Ovary (tissue), 9 donors: Measurements from ENCODE around the gene SUCLG1. TPM values are rescaled to one million over a fixed set of nuclear protein-coding genes. Genes with fewer than 3 reads are reported as not detected.

Source experiments
- DNase-seq, 5 donors: peaks; one replicate each; pipeline ENCODE4 v3.0.0-alpha.2; 2019 to 2020
- H3K27ac ChIP-seq, 2 donors: fragments of 200-600 bp; one replicate each; pipeline versions ENCODE4 v1.5.1 to v1.8.0; 2019 to 2022
- H3K27me3 ChIP-seq: fragments of 200-600 bp; one replicate; pipeline ENCODE4 v1.8.0; 2022
- H3K36me3 ChIP-seq: fragments of 200-600 bp; sonication (generic); one replicate; pipeline ENCODE4 v1.5.1; 2019
- H3K4me1 ChIP-seq: one replicate; pipeline ENCODE4 v1.8.1; 2013; ENCODE audit warnings: mild to moderate bottlenecking, moderate library complexity; ENCODE audit not compliant: insufficient read depth
- H3K4me3 ChIP-seq: fragments of 200-600 bp; sonication (generic); one replicate; pipeline ENCODE4 v1.5.1; 2017
- H3K9me3 ChIP-seq, 2 donors: fragments of 200-600 bp in 1 of 2; sonication (generic) in 1 of 2; one replicate each; pipeline versions ENCODE4 v1.5.1 to v1.8.1; 2013 to 2019; ENCODE audit warnings: mild to moderate bottlenecking in 1 of 2, moderate library complexity in 1 of 2
- CTCF ChIP-seq, 3 donors: fragments of 450-650 bp in 2 of 3; fragments of 200-600 bp in 1 of 3; IDR thresholded peaks; one replicate each; pipeline versions ENCODE4 v1.5.1 to v1.8.0; 2016 to 2022; ENCODE audit warnings: antibody characterized with exemption in 3 of 3, mild to moderate bottlenecking in 1 of 3
- EP300 ChIP-seq: sonication (generic); formaldehyde crosslinking; IDR thresholded peaks from one replicate; pipeline ENCODE4 v1.6.1; 2017; ENCODE audit warnings: antibody characterized with exemption
- POLR2A ChIP-seq: fragments of 450-650 bp; IDR thresholded peaks from one replicate; pipeline ENCODE4 v1.6.1; 2017; ENCODE audit warnings: antibody characterized with exemption, mild to moderate bottlenecking, moderate library complexity
- WGBS, 3 donors: extraction: QIAGEN DNeasy Blood & Tissue Kit in 1 of 3; methylation state at CpG; one replicate each; pipeline versions ENCODE4 v1.1.5 to v1.1.7; 2013 to 2017; 5-methylcytosine and 5-hydroxymethylcytosine counted together
- intact Hi-C, 4 donors: fragments of 100-400 bp; cut with DNase I; formaldehyde crosslinking; loops; one replicate each; pipeline versions ENCODE4 v1.11.0 to v1.15.1; 2022 to 2023
- polyA plus RNA-seq, 2 donors: library from polyadenylated mRNA; stranded (reverse); fragments of 200-250 nt in 1 of 2; fragments of 350-450 nt in 1 of 2; fragmentation: Illumina TruSeq in 1 of 2; extraction: RNeasy Lipid Tissue Mini Kit (QIAGEN cat#74804) in 1 of 2; gene quantifications; one replicate each; pipeline ENCODE4 v1.2.3, GENCODE V29; 2013 to 2014
- total RNA-seq, 7 donors: library from RNA; depleted of rRNA in 2 of 7; stranded (reverse); fragments of >200 nt in 2 of 7; fragmentation: NEBNext Ultra II Directional in 3 of 7; extraction: Animal tissue kit (Norgen Biotek cat#: 25700) in 3 of 7; gene quantifications; one replicate each; pipeline versions ENCODE4 v1.1.0 to v1.2.4, GENCODE V29; 2016 to 2023
- donor health status: DM: no; HTN: no; CAD: no; lungs with moderate emphysema.
- donor health status: DM: no; HTN: no; CAD: no.
- donor health status: Bipolar disorder and iron deficiency.
- donor health status: DM: yes; HTN: yes; CAD: no.
- donor health status: DM: no; HTN: no; CAD: no.
- donor health status: DM: yes; HTN: yes; CAD: no.

The SUCLG1 gene
- total and polyA plus RNA-seq, 9 donors: 33.4 to 111 (median 56.4) TPM

DNA sequence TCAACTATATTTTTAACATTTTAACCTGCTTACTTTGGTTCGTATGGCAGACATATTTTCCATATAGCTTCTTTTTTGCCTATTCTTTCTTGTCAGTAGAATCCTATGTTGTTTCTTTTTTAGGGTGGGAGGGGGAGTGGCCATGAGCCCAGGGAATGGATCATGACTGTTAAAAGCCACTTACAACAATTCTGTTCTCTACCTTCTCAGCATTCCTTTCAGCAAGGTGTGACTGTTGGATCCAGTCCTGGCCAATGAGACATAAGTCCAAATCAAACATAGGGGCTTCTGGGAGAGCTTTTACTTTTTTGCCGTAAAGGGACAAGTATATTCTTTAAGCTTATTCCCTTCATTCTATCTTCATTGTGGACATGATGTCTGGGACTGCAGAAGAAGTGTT lies 32.2 kb upstream of the SUCLG1 start:
- H3K27ac ChIP-seq: no peak overlapping the region
- no peaks in the 10 kb centered on the region for H3K4me1 ChIP-seq
- H3K9me3 ChIP-seq: no peaks in the 10 kb centered on the region
- no peaks in the 10 kb centered on the region for H3K27me3 ChIP-seq
- DNase-seq: no peak
- H3K36me3 ChIP-seq: no peaks in the 10 kb centered on the region
- TF ChIP-seq CTCF (IDR thresholded peaks at IDR 0.05): no peak
- no peak for TF ChIP-seq EP300
- no peak for TF ChIP-seq POLR2A
- WGBS, 3 donors: 47 to 59% (median 50%) methylated on average over 2 of the region's 2 CpGs
- intact Hi-C loops: loop anchor here in 3 of 4 donors (10.0 kb wide), 3 partner anchors 144 to 434 kb away; no protein-coding TSS in a partner anchor
- no peak overlapping the region for H3K4me3 ChIP-seq

GRCh38 chr2:84487298-84487996 lies 28.4 kb upstream of the SUCLG1 start:
- no peak for DNase-seq
- no peaks in the 10 kb centered on the region for H3K36me3 ChIP-seq
- H3K4me3 ChIP-seq: no peak overlapping the region
- 29 to 31% (median 29%) methylated on average over 3 of the region's 3 CpGs for WGBS, 3 donors
- TF ChIP-seq CTCF (IDR thresholded peaks at IDR 0.05) (no peak), POLR2A (no peak), EP300 (no peak)
- no peaks in the 10 kb centered on the region for H3K9me3 ChIP-seq
- H3K27ac ChIP-seq: no peak overlapping the region
- no peaks in the 10 kb centered on the region for H3K27me3 ChIP-seq
- H3K4me1 ChIP-seq: no peaks in the 10 kb centered on the region
- intact Hi-C loops: no loop called here

DNA sequence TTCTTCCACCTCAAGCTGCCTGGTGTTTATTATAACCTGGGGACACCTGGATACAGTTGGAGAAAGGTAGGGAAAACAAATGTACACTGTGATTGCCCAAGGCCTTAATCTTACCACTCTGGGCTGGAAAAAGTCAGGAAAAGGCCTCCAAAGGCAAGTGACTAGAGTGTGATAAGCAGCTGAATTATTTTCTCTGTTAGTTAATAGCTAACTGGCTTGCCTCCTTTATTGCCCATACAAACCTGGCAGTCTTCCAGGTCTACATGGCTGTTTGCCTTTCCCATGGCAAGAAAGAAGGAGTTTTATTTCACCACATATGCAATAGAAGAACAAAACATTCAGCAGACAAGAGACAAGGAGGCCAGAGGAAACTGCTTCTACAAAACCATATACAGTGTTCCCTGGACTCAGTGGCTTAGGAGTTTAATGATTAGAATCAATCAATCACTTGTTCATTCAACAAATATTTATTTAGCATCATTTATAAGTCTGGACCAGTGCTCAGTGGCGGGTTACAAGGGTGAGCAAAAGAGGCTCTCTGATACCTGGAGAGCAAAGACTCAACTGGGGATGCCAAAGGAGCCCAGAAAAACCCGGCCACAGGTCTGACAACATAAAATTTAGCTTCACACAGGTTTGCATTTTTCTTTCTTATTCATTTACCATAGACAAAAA lies 27.5 kb upstream of the SUCLG1 start:
- H3K27me3 ChIP-seq: no peaks in the 10 kb centered on the region
- H3K36me3 ChIP-seq: no peaks in the 10 kb centered on the region
- no peak overlapping the region for H3K27ac ChIP-seq
- no peaks in the 10 kb centered on the region for H3K4me1 ChIP-seq
- TF ChIP-seq EP300 (no peak), POLR2A (no peak), CTCF (IDR thresholded peaks at IDR 0.05) (no peak)
- no peaks in the 10 kb centered on the region for H3K9me3 ChIP-seq
- intact Hi-C loops: no loop called here
- no peak overlapping the region for H3K4me3 ChIP-seq
- 83 to 94% (median 89%) methylated on average over 2 of the region's 2 CpGs for WGBS, 3 donors
- no peak for DNase-seq

DNA sequence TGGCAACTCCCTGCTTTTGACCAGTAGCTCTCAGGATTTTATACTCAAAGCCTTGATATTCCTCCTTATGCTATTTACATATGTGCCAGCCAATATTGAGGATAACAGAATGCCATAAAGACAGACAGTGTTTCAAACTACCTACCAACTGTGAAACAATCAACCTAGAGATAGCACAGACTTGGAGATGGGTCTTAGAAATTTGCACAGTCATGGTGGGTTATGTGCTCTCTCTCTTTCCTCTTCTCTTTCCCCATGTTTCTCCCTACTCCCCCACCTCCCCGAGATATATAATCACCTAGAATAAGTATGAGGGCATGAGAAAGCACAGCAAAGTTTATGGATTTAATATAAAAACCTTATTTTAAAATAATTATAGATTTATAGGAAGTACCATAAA lies 24.2 kb upstream of the SUCLG1 start:
- TF ChIP-seq EP300 (no peak), POLR2A (no peak), CTCF (IDR thresholded peaks at IDR 0.05) (no peak)

More for the DNA sequence above, 24.2 kb upstream of the SUCLG1 start:
- 76 to 97% (median 83%) methylated on average over 1 of the region's 1 CpG for WGBS, 3 donors
- H3K36me3 ChIP-seq: no peaks in the 10 kb centered on the region
- H3K27me3 ChIP-seq: no peaks in the 10 kb centered on the region
- no peaks in the 10 kb centered on the region for H3K9me3 ChIP-seq
- no peak for DNase-seq
- no peaks in the 10 kb centered on the region for H3K4me1 ChIP-seq
- H3K27ac ChIP-seq: no peak overlapping the region
- no peak overlapping the region for H3K4me3 ChIP-seq
- intact Hi-C loops: no loop called here
